Cardiac muscle cell (in vitro differentiated cells and primary cell): ENCODE measurements around the gene CTNNA2. TPM values are rescaled to one million over a fixed set of nuclear protein-coding genes. Genes with fewer than 3 reads are reported as not detected.
"Not testable (repeated sequence)": the region's sequence is repeated elsewhere in the genome, so short reads cannot be mapped to it uniquely, and the experiment has no call there.

ENCODE experiments used
- DNase-seq, 2 donors: peaks; one replicate each; pipeline versions ENCODE4 v3.0.0 to v3.0.0-alpha.2; 2010 to 2017; ENCODE audit warnings: low read depth in 1 of 2, low spot score in 1 of 2
- H3K27ac ChIP-seq: fragments of 200-600 bp; sonication (generic); 2 replicates; pipeline ENCODE4 v1.5.1; 2016
- H3K27me3 ChIP-seq: fragments of 200-600 bp; sonication (generic); 2 replicates; pipeline ENCODE4 v1.6.0; 2016; ENCODE audit warnings: control low read depth
- H3K36me3 ChIP-seq: fragments of 200-600 bp; sonication (generic); 2 replicates; pipeline ENCODE4 v1.5.1; 2016; ENCODE audit warnings: control low read depth
- H3K4me1 ChIP-seq: fragments of 200-600 bp; sonication (generic); 2 replicates; pipeline ENCODE4 v1.8.1; 2017; ENCODE audit warnings: low read depth, mild to moderate bottlenecking, mixed run types
- H3K4me3 ChIP-seq: fragments of 200-600 bp; sonication (generic); 2 replicates; pipeline ENCODE4 v1.5.1; 2016; ENCODE audit warnings: mild to moderate bottlenecking
- H3K9me3 ChIP-seq: fragments of 200-600 bp; sonication (generic); 2 replicates; pipeline ENCODE4 v1.5.1; 2017; ENCODE audit warnings: low read depth, mild to moderate bottlenecking, control low read depth
- CTCF ChIP-seq: IDR thresholded peaks from 2 replicates; pipeline ENCODE4 v1.5.1; 2012; ENCODE audit warnings: low read depth, mild to moderate bottlenecking, low read length
- polyA plus RNA-seq: library from polyadenylated mRNA; unstranded; fragments of >200 nt; fragmentation: Nextera tagmentation; extraction: Ambion mirVana; gene quantifications from 2 replicates; pipeline ENCODE4 v1.2.1, GENCODE V29; 2016
- total RNA-seq: library from RNA; depleted of rRNA; stranded (reverse); fragments of >200 nt; gene quantifications from 2 replicates; pipeline ENCODE4 v1.2.3, GENCODE V29; 2016

CTNNA2 gene
- total and polyA plus RNA-seq, 2 experiments from 2014 or later: 7.4 to 17.4 TPM

GRCh38 chr2:80141007-80141726 is 628.3 kb downstream of the CTNNA2 start:
- DNase-seq: no peak
- no peaks in the 10 kb centered on the region for H3K4me1 ChIP-seq
- no peaks in the 10 kb centered on the region for H3K9me3 ChIP-seq
- no peak overlapping the region for H3K4me3 ChIP-seq
- no peaks in the 10 kb centered on the region for H3K36me3 ChIP-seq
- no peak for TF ChIP-seq CTCF
- no peaks in the 10 kb centered on the region for H3K27me3 ChIP-seq
- H3K27ac ChIP-seq: no peak overlapping the region

GRCh38 chr2:80145499-80145898 is 632.6 kb downstream of the CTNNA2 start:
- DNase-seq: no peak
- no peaks in the 10 kb centered on the region for H3K9me3 ChIP-seq
- no peak overlapping the region for H3K4me3 ChIP-seq
- H3K27me3 ChIP-seq: no peaks in the 10 kb centered on the region
- no peaks in the 10 kb centered on the region for H3K36me3 ChIP-seq
- no peak overlapping the region for H3K27ac ChIP-seq
- no peaks in the 10 kb centered on the region for H3K4me1 ChIP-seq
- TF ChIP-seq CTCF: no peak

- not testable (repeated sequence) for H3K4me3 ChIP-seq, H3K36me3 ChIP-seq, H3K4me1 ChIP-seq, H3K27me3 ChIP-seq, H3K9me3 ChIP-seq, DNase-seq, H3K27ac ChIP-seq
Measured at GRCh38 chr2:80146757-80147156, 633.9 kb downstream of the CTNNA2 start.

GRCh38 chr2:80147690-80148089 is 634.8 kb downstream of the CTNNA2 start:
- Histone ChIP-seq H3K4me3 (no peak overlapping the region), H3K9me3 (no peaks in the 10 kb centered on the region)

GRCh38 chr2:80148906-80149305 is 636.1 kb downstream of the CTNNA2 start:
- H3K27me3 ChIP-seq: no peaks in the 10 kb centered on the region
- no peaks in the 10 kb centered on the region for H3K4me1 ChIP-seq
- no peaks in the 10 kb centered on the region for H3K36me3 ChIP-seq
- no peaks in the 10 kb centered on the region for H3K9me3 ChIP-seq
- no peak for DNase-seq
- H3K27ac ChIP-seq: no peak overlapping the region
- TF ChIP-seq CTCF: no peak
- H3K4me3 ChIP-seq: no peak overlapping the region

More at GRCh38 chr2:80147690-80148089, 634.8 kb downstream of the CTNNA2 start:
- Histone ChIP-seq H3K36me3 (no peaks in the 10 kb centered on the region), H3K4me1 (no peaks in the 10 kb centered on the region), H3K27me3 (no peaks in the 10 kb centered on the region), H3K27ac (no peak overlapping the region)
- TF ChIP-seq CTCF: no peak
- DNase-seq: no peak

- H3K4me1 ChIP-seq: no peaks in the 10 kb centered on the region
- H3K4me3 ChIP-seq: no peak overlapping the region
- H3K27ac ChIP-seq: no peak overlapping the region
- no peaks in the 10 kb centered on the region for H3K36me3 ChIP-seq
- no peak for TF ChIP-seq CTCF
- no peak for DNase-seq
- no peaks in the 10 kb centered on the region for H3K9me3 ChIP-seq
- H3K27me3 ChIP-seq: no peaks in the 10 kb centered on the region
Measured at GRCh38 chr2:80149991-80150390, 637.1 kb downstream of the CTNNA2 start.
